Astrocyte (in vitro differentiated cells and primary cell): Measurements from ENCODE around the gene PCDHB12.

Experiments
- CTCF ChIP-seq: IDR thresholded peaks from 2 replicates; pipeline ENCODE4 v1.5.1; 2011; ENCODE audit warnings: low read depth, mild to moderate bottlenecking, inconsistent platforms, low read length, moderate library complexity; ENCODE audit not compliant: insufficient read depth
- EZH2 ChIP-seq: IDR thresholded peaks from 2 replicates; pipeline ENCODE4 v1.6.1; 2012; ENCODE audit warnings: mild to moderate bottlenecking, low read length, inconsistent platforms; ENCODE audit not compliant: insufficient read depth

- TF ChIP-seq CTCF (no peak), EZH2 (no peak)
These were observed 33.0 kb downstream of the PCDHB12 start for GRCh38 chr5:141241496-141241895.
